Measurements from ENCODE around the gene SLC2A8. TPM values are rescaled to one million over a fixed set of nuclear protein-coding genes. Genes with fewer than 3 reads are reported as not detected.

SLC2A8 gene
- polyA plus RNA-seq, 1 donor (not counting 4 experiments of a cell fraction or from before 2014, with no cell fraction given) = 7.1 TPM

GRCh38 chr9:127418037-127418471, 21.1 kb downstream of the SLC2A8 start:
- H3K79me2 ChIP-seq (ENCODE audit: control insufficient read depth, insufficient read depth, low read length) = no peaks in the 10 kb centered on the region
- peak overlapping the region; percentile 66 for H3K4me2 ChIP-seq (ENCODE audit: control insufficient read depth, extremely low read depth, insufficient read depth, low read depth, low read length)
- H3K9ac ChIP-seq (ENCODE audit: control insufficient read depth, extremely low read depth, insufficient read depth, low read length) = no peak overlapping the region
- H3K27ac ChIP-seq (ENCODE audit: control insufficient read depth, insufficient read depth, low read length) = no peak overlapping the region
- no peak for TF ChIP-seq EZH2 (IDR thresholded peaks at IDR 0.05; ENCODE audit: low read length)
- peak; percentile 6 to 41 (median 36) for TF ChIP-seq CTCF (optimal IDR thresholded peaks at IDR 0.05 in 1 of 3, IDR thresholded peaks at IDR 0.05 in 1 of 3, conservative IDR thresholded peaks at IDR 0.05 in 1 of 3; ENCODE audit: extremely low read depth in 1 of 3, insufficient read depth in 2 of 3, low read length in 3 of 3)
- no peak for FAIRE-seq
- H3K27me3 ChIP-seq (ENCODE audit: control insufficient read depth, extremely low read depth, insufficient read depth, low read length) = no peaks in the 10 kb centered on the region
- H3K4me1 ChIP-seq (ENCODE audit: control insufficient read depth, extremely low read depth, insufficient read depth, low read length) = peaks cover 32% of the 10 kb centered on the region
- H2AFZ ChIP-seq (ENCODE audit: control insufficient read depth, low read length) = no peak overlapping the region
- no peak overlapping the region for H3K4me3 ChIP-seq (ENCODE audit: control insufficient read depth in 2 of 3, extremely low read depth in 1 of 3, insufficient read depth in 2 of 3, low read depth in 1 of 3, low read length in 3 of 3)
- peaks cover 13% of the 10 kb centered on the region for H4K20me1 ChIP-seq (ENCODE audit: control insufficient read depth, extremely low read depth, insufficient read depth, low read length)
- no peak for DNase-seq (ENCODE audit: low read depth, low spot score)
- no peaks in the 10 kb centered on the region for H3K36me3 ChIP-seq (ENCODE audit: control insufficient read depth in 2 of 2, extremely low read depth in 1 of 2, insufficient read depth in 2 of 2, low read length in 2 of 2)
- peaks cover 2% of the 10 kb centered on the region for H3K9me1 ChIP-seq (ENCODE audit: control insufficient read depth, extremely low read depth, insufficient read depth, low read length)
- no peaks in the 10 kb centered on the region for H3K9me3 ChIP-seq (ENCODE audit: control insufficient read depth, low read depth, low read length)
- dilution Hi-C loops (cut with MboI; ENCODE audit: extremely low pct_ligation_motif_present, low sequenced_read_pairs) = no loop called here

GRCh38 chr9:127419348-127419747, 22.4 kb downstream of the SLC2A8 start:
- Histone ChIP-seq H3K4me2 (ENCODE audit: control insufficient read depth, extremely low read depth, insufficient read depth, low read depth, low read length) (no peak overlapping the region), H3K9ac (ENCODE audit: control insufficient read depth, extremely low read depth, insufficient read depth, low read length) (no peak overlapping the region), H3K79me2 (ENCODE audit: control insufficient read depth, insufficient read depth, low read length) (peaks cover under 1% of the 10 kb centered on the region), H3K36me3 (ENCODE audit: control insufficient read depth in 2 of 2, extremely low read depth in 1 of 2, insufficient read depth in 2 of 2, low read length in 2 of 2) (no peaks in the 10 kb centered on the region), H3K9me1 (ENCODE audit: control insufficient read depth, extremely low read depth, insufficient read depth, low read length) (peaks cover 2% of the 10 kb centered on the region), H4K20me1 (ENCODE audit: control insufficient read depth, extremely low read depth, insufficient read depth, low read length) (peaks cover 13% of the 10 kb centered on the region), H2AFZ (ENCODE audit: control insufficient read depth, low read length) (no peak overlapping the region), H3K4me3 (ENCODE audit: control insufficient read depth in 2 of 3, extremely low read depth in 1 of 3, insufficient read depth in 2 of 3, low read depth in 1 of 3, low read length in 3 of 3) (no peak overlapping the region), H3K27ac (ENCODE audit: control insufficient read depth, insufficient read depth, low read length) (no peak overlapping the region), H3K4me1 (ENCODE audit: control insufficient read depth, extremely low read depth, insufficient read depth, low read length) (peaks cover 34% of the 10 kb centered on the region), H3K27me3 (ENCODE audit: control insufficient read depth, extremely low read depth, insufficient read depth, low read length) (no peaks in the 10 kb centered on the region), H3K9me3 (ENCODE audit: control insufficient read depth, low read depth, low read length) (no peaks in the 10 kb centered on the region)
- no peak for FAIRE-seq
- no peak for DNase-seq (ENCODE audit: low read depth, low spot score)
- dilution Hi-C loops (cut with MboI; ENCODE audit: extremely low pct_ligation_motif_present, low sequenced_read_pairs) = no loop called here
- TF ChIP-seq EZH2 (IDR thresholded peaks at IDR 0.05; ENCODE audit: low read length) (no peak), CTCF (optimal IDR thresholded peaks at IDR 0.05 in 1 of 3, IDR thresholded peaks at IDR 0.05 in 1 of 3, conservative IDR thresholded peaks at IDR 0.05 in 1 of 3; ENCODE audit: extremely low read depth in 1 of 3, insufficient read depth in 2 of 3, low read length in 3 of 3) (no peak)
